Aorta (tissue), 5 donors: ENCODE measurements around the gene CEACAM1. TPM values are rescaled to one million over a fixed set of nuclear protein-coding genes. Genes with fewer than 3 reads are reported as not detected.
"Not testable (repeated sequence)": the region's sequence is repeated elsewhere in the genome, so short reads cannot be mapped to it uniquely, and the experiment has no call there.

ENCODE experiments used
- ATAC-seq: fragments of 200-7000 bp; cut with Tn5 transposase; one replicate; pipeline ENCODE4 v1.9.1; 2022; ENCODE audit warnings: moderate library complexity; ENCODE audit not compliant: low FRiP score
- DNase-seq, 2 donors: peaks; one replicate each; pipeline ENCODE4 v3.0.0-alpha.2; 2020
- H3K27ac ChIP-seq, 2 donors: one replicate each; pipeline ENCODE4 v1.5.1; 2013; ENCODE audit warnings: low read length in 2 of 2, mild to moderate bottlenecking in 2 of 2, moderate library complexity in 2 of 2, control low read depth in 1 of 2, inconsistent platforms in 1 of 2, low read depth in 1 of 2
- H3K27me3 ChIP-seq, 2 donors: one replicate each; pipeline ENCODE4 v1.6.1; 2013; ENCODE audit warnings: control low read depth in 1 of 2, low read length in 1 of 2, mild to moderate bottlenecking in 1 of 2, moderate library complexity in 1 of 2; ENCODE audit not compliant: insufficient read depth in 2 of 2, control insufficient read depth in 1 of 2
- H3K36me3 ChIP-seq, 2 donors: one replicate each; pipeline ENCODE4 v1.6.1; 2013; ENCODE audit warnings: control low read depth in 1 of 2, low read length in 1 of 2, mild to moderate bottlenecking in 1 of 2; ENCODE audit not compliant: insufficient read depth in 2 of 2, control insufficient read depth in 1 of 2
- H3K4me1 ChIP-seq, 2 donors: one replicate each; pipeline ENCODE4 v1.6.1; 2013; ENCODE audit warnings: low read length in 2 of 2, control low read depth in 1 of 2, mild to moderate bottlenecking in 1 of 2, moderate library complexity in 1 of 2; ENCODE audit not compliant: insufficient read depth in 2 of 2, control insufficient read depth in 1 of 2
- H3K4me3 ChIP-seq, 2 donors: one replicate each; pipeline ENCODE4 v1.5.1; 2013; ENCODE audit warnings: low read length in 2 of 2, control low read depth in 1 of 2, mild to moderate bottlenecking in 1 of 2
- H3K9me3 ChIP-seq: one replicate; pipeline ENCODE4 v1.6.1; 2013; ENCODE audit warnings: mild to moderate bottlenecking, low read length; ENCODE audit not compliant: control insufficient read depth
- WGBS, 2 donors: extraction: QIAGEN DNeasy Blood & Tissue Kit; methylation state at CpG; one replicate each; pipeline ENCODE4 v1.1.7; 2013; 5-methylcytosine and 5-hydroxymethylcytosine counted together
- intact Hi-C, 2 donors: fragments of 100-400 bp; cut with DNase I; formaldehyde crosslinking; loops; one replicate each; pipeline versions ENCODE4 v1.14.2 to v1.15.0; 2022
- polyA plus RNA-seq, 2 donors: library from polyadenylated mRNA; stranded (reverse); fragments of 200-250 nt; gene quantifications; one replicate each; pipeline ENCODE4 v1.2.3, GENCODE V29; 2013
- total RNA-seq, 2 donors: library from RNA; stranded (reverse); fragmentation: NEBNext Ultra II Directional; extraction: Animal tissue kit (Norgen Biotek cat#: 25700); gene quantifications; one replicate each; pipeline ENCODE4 v1.2.1, GENCODE V29; 2021
- donor health status: healthy with polysubstance abuse.
- donor health status: Bipolar disorder and iron deficiency.
- donor health status: DM: no; HTN: no; CAD: no.
- donor health status: DM: no; HTN: no; CAD: no.
- donor health status: DM: yes; HTN: yes; CAD: no.

Gene CEACAM1
- total and polyA plus RNA-seq, 4 donors = 0.79 to 5.6 (median 5.1) TPM

DNA sequence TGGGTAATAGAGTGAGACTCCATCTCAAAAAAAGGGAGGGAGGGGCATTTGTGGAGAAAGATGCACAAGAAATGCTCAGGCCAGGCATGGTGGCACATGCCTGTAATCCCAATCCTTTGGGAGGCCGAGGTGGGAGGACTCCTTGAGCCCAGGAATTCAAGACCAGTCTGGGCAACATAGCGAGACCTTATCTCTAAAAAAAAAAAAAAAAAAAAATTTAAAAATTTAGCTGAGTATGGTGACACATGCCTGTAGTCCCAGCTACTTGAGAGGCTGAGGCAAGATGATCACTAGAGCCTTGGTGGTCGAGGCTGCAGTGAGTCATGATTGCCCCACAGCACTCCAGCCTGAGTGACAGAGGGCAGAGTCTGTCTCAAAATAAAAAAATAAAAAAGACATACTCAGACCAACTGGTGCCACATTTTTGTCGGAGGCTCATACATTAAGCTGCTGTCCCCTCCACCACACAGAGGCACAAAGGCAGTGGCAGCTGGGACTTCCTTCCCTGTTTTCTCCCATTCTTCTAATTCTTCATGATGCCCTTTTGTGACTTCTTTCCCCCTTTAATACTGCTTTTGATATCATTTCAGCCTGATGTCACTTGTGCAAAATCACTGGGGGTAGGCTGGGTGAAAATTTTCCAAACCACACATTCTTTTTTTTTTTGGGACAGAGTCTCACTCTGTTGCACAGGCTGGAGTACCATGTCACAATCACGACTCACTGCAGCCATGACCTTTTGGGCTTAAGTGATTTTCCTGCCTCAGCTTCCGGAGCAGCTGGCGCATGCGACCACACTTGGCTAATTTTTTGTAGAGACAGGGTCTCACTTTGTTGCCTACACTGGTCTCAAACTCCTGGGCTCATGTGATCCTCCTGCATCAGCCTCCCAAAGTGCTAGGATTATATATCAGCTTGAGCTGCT lies 58.7 kb downstream of the CEACAM1 start:
- no peaks in the 10 kb centered on the region for H3K27me3 ChIP-seq
- H3K4me1 ChIP-seq = peaks cover 0 to 1% of the 10 kb centered on the region in 2 donors
- DNase-seq = no peak
- no peaks in the 10 kb centered on the region for H3K9me3 ChIP-seq
- H3K4me3 ChIP-seq = no peak overlapping the region
- ATAC-seq = no peak
- WGBS, 2 donors = 56 to 57% methylated on average over 8 of the region's 8 CpGs
- H3K27ac ChIP-seq = no peak overlapping the region
- intact Hi-C loops = no loop called here
- H3K36me3 ChIP-seq = no peaks in the 10 kb centered on the region

DNA sequence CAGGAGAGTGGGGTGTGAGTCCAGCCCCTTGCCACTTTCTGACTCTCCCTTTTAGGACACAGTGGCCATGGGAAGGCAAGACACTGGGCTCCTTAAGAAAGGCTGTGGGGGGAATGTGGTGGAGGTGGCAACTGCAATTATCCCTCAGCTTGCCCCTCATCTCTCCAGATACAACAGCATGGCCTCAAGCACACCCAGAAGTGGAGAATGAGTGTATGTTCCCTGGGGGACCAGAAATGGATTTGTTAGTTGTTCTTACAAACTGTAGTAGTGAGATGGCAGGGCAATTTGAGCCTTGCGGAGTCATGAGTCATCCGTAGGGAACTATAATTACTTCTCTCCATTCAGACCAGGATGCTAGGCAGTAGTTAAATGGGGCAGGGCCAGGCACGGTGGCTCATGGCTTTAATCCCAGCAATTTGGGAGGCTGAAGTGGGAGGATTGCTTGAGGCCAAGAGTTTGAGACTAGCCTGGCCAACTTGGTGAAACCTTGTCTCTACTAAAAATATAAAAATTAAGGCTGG lies 59.9 kb downstream of the CEACAM1 start:
- intact Hi-C loops = no loop called here
- ATAC-seq (no peak), DNase-seq (no peak)
- WGBS, 2 donors = 29 to 35% methylated on average over 3 of the region's 3 CpGs
- peaks cover 0 to 1% of the 10 kb centered on the region in 2 donors for H3K4me1 ChIP-seq
- H3K4me3 ChIP-seq = no peak overlapping the region
- H3K27me3 ChIP-seq = no peaks in the 10 kb centered on the region
- no peaks in the 10 kb centered on the region for H3K36me3 ChIP-seq
- no peak overlapping the region for H3K27ac ChIP-seq
- H3K9me3 ChIP-seq = no peaks in the 10 kb centered on the region

DNA sequence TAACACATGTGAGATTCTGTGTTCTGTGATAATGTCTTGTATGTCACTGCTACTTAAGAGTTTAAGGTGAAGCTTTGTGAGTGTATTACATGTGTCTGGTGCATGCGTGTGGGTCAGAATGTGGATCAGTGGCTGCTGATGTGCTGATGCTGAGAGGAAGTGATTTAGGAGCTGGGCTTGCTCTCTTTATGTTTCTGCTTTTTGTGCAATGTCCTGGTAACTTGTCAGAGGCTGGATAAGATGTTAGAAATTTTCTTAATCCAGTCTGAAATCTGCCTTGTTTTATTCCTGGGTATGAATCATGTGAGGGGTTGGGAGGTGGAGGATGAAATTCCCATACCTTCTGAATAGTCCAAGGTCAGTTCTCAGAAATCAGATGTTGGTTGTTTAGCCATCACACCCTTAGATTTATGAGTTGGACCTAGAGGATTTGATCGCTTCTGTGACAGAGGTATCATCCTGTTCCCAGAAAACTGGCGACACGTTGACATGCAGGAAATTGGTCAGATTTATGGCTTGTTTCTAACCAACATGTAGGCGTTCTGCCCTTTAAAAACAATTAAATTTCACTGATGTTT lies 61.0 kb downstream of the CEACAM1 start:
- H3K27me3 ChIP-seq = no peaks in the 10 kb centered on the region
- ATAC-seq (no peak), DNase-seq (no peak)
- intact Hi-C loops = no loop called here
- 32 to 36% methylated on average over 5 of the region's 5 CpGs for WGBS, 2 donors
- no peak overlapping the region for H3K4me3 ChIP-seq
- H3K9me3 ChIP-seq = no peaks in the 10 kb centered on the region
- no peaks in the 10 kb centered on the region for H3K36me3 ChIP-seq
- peaks cover 0 to 1% of the 10 kb centered on the region in 2 donors for H3K4me1 ChIP-seq
- no peak overlapping the region for H3K27ac ChIP-seq

DNA sequence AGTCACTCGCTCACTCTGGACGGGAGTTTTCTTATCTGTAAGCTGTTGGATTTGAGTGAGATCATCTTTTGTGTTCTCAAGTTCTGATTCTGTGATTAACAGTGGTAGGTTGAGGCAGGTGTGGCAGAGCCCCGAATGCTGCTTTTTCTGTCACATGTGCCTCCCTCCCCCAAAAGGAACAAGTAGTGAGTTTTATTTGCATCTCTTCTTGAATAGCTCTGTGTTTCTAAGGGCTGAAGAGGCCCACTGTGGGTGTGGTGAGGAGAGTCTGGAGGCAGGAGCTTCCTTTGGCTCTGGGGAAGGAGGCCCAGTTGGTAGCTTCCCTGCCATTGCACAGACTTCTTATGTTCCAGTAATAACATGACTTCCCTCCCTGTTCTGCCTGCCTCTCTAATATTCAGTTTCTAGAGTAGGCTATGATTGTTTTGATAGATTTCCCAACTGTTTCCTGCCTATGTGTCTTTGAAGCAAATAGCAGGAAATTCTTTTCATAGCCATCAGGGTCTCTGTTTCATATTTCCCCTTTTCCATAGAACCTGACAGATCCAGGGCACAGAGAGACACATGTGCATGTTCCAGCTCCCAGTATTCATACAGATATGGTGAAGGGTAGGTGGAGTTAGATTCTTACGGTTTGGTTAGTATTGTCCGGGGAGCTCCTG lies 61.6 kb downstream of the CEACAM1 start:
- DNase-seq (no peak), ATAC-seq (no peak)
- WGBS, 2 donors = 56 to 58% methylated on average over 5 of the region's 5 CpGs
- H3K27ac ChIP-seq = no peak overlapping the region
- no peaks in the 10 kb centered on the region for H3K27me3 ChIP-seq
- H3K9me3 ChIP-seq = no peaks in the 10 kb centered on the region
- H3K36me3 ChIP-seq = no peaks in the 10 kb centered on the region
- no peak overlapping the region for H3K4me3 ChIP-seq
- intact Hi-C loops = no loop called here
- peaks cover 0 to 1% of the 10 kb centered on the region in 2 donors for H3K4me1 ChIP-seq

DNA sequence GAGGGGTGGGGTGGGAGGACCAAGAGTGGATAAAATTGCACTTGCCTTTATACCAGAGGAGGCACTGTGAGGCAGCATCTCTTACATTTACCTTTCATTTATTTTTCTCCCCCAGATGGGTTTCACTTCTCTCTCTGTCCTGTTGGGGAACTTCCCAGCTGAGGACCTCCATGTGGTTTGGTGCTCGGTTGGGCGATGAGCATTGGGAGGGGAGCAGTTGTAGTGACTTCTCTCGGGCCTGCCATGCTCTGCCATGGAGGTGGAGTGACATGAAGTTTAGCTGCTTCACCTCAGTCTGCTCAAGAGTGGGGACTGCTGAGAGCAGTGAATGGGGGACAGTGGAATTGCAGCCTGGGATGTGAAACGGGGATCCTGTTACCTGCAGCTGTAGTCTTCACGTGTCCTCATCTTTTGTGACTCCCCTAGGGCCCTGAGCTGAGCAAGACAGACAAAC lies 62.4 kb downstream of the CEACAM1 start:
- Histone ChIP-seq H3K9me3 (no peaks in the 10 kb centered on the region), H3K36me3 (no peaks in the 10 kb centered on the region), H3K27ac (no peak overlapping the region), H3K27me3 (no peaks in the 10 kb centered on the region), H3K4me3 (no peak overlapping the region), H3K4me1 (peaks cover 0 to 1% of the 10 kb centered on the region in 2 donors)
- intact Hi-C loops = no loop called here
- 79 to 83% methylated on average over 5 of the region's 5 CpGs for WGBS, 2 donors
- ATAC-seq (no peak), DNase-seq (no peak)

DNA sequence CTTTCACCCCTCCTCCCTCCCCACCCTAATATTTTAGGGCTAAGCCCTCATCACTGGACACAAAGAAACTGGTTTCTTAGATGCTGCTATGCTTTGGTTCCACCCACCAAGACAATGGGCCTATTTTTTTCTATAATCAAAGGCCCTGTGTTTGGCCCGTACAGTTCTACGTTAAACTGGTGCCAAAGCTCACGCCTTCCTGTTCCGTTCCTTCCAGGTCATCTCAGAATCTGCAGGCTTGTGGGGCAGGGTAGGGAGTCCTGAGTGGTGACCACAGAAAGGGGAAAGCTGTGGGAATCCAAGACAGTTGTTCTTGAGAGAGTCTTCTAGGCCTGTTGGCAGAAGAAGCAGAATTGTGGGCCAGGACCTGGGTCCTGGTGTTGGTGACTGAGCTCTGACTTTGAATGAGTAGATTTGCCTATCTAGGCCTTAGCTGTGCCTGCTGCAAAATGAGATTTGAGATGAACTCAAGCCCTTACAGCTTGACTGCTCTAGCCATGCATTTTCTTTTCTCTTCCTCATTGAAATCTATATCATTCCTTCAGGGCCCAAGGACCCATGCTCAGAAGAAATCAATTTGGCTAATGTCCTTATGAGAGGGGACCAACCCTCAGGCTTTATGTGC lies 66.5 kb downstream of the CEACAM1 start:
- no peak overlapping the region for H3K27ac ChIP-seq
- no peak for ATAC-seq
- WGBS, 2 donors = 83 to 86% methylated on average over 4 of the region's 4 CpGs

DNA sequence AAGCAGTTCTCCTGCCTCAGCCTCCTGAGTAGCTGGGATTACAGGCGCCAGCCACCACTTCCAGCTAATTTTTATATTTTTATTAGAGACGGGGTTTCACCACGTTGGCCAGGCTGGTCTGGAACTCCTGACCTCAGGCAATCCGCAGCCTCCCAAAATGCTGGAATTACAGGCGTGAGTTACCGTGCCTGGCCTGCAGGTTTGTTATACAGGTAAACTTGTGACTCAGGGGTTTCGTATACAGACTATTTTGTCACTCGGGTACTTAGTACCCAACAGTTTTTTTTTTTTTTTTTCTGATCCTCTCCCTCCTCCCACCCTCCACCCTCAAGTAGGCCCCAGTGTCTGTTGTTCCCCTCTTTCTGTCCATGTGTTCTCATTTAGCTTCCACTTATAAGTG lies 67.0 kb downstream of the CEACAM1 start:
- H3K27ac ChIP-seq, H3K4me1 ChIP-seq, H3K36me3 ChIP-seq, H3K9me3 ChIP-seq, H3K4me3 ChIP-seq, intact Hi-C loops, ATAC-seq, H3K27me3 ChIP-seq, DNase-seq: not testable (repeated sequence)
- WGBS, 2 donors = 85 to 89% methylated on average over 8 of the region's 8 CpGs

More for the DNA sequence above, 66.5 kb downstream of the CEACAM1 start:
- Histone ChIP-seq H3K36me3 (no peaks in the 10 kb centered on the region), H3K27me3 (no peaks in the 10 kb centered on the region), H3K4me3 (no peak overlapping the region), H3K9me3 (no peaks in the 10 kb centered on the region), H3K4me1 (no peaks in the 10 kb centered on the region)
- intact Hi-C loops = no loop called here
- no peak for DNase-seq

DNA sequence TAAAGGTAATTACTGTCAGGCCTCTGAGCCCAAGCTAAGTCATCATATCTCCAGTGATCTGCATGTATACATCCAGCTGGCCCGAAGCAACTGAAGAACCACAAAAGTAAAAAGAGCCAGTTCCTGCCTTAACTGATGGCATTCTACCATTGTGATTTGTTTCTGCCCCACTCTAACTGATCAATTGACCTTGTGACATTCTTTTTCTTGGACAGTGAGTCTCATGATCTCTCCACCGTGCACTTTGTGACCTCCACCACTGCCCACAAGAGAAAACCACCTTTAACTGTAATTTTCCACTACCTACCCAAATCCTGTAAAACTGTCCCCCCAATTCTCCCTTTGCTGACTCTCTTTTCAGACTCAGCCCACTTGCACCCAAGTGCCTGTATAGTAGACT lies 68.4 kb downstream of the CEACAM1 start:
- Histone ChIP-seq H3K9me3 (no peaks in the 10 kb centered on the region), H3K27me3 (no peaks in the 10 kb centered on the region), H3K4me1 (no peaks in the 10 kb centered on the region), H3K4me3 (no peak overlapping the region), H3K36me3 (no peaks in the 10 kb centered on the region), H3K27ac (no peak overlapping the region)
- intact Hi-C loops = no loop called here
- WGBS, 2 donors = 82 to 89% methylated on average over 2 of the region's 2 CpGs
- no peak for ATAC-seq
- no peak for DNase-seq
